HepG2 (cell line): ENCODE measurements around the gene DHX16. TPM values are rescaled to one million over a fixed set of nuclear protein-coding genes. Genes with fewer than 3 reads are reported as not detected.

Experiments
- BORCS8-MEF2B ChIP-seq: sonication (generic); formaldehyde crosslinking; IDR thresholded peaks from 2 replicates; pipeline ENCODE4 v1.8.0; 2022; ENCODE audit warnings: mild to moderate bottlenecking, missing genetic modification reagents
- CBX1 ChIP-seq: IDR thresholded peaks from one replicate; pipeline ENCODE4 v1.6.1; 2016; ENCODE audit warnings: antibody characterized with exemption, low read depth
- IRF2 ChIP-seq: IDR thresholded peaks from 2 replicates; pipeline ENCODE4 v1.6.1; 2018; ENCODE audit warnings: missing genetic modification reagents, missing compliant biosample characterization
- JUN ChIP-seq: sonication (generic); formaldehyde crosslinking; IDR thresholded peaks from 2 replicates; pipeline ENCODE4 v1.4.0; 2020; ENCODE audit warnings: mild to moderate bottlenecking, missing genetic modification reagents
- NFYC ChIP-seq: IDR thresholded peaks from 2 replicates; pipeline ENCODE4 v1.6.1; 2016; ENCODE audit warnings: missing genetic modification reagents, missing compliant biosample characterization
- NR1H2 ChIP-seq: sonication (generic); formaldehyde crosslinking; IDR thresholded peaks from 2 replicates; pipeline ENCODE4 v1.8.1; 2022; ENCODE audit warnings: low read depth, missing genetic modification reagents, borderline replicate concordance
- PHF8 ChIP-seq: sonication (generic); formaldehyde crosslinking; IDR thresholded peaks from 2 replicates; pipeline ENCODE4 v1.5.0; 2020; ENCODE audit warnings: missing genetic modification reagents
- POLR2AphosphoS5 ChIP-seq: IDR thresholded peaks from 2 replicates; pipeline ENCODE4 v1.6.1; 2012; ENCODE audit warnings: low read depth, low read length
- SMAD3 ChIP-seq: sonication (generic); formaldehyde crosslinking; IDR thresholded peaks from 2 replicates; pipeline ENCODE4 v1.4.0; 2020; ENCODE audit warnings: missing genetic modification reagents
- TBP ChIP-seq: sonication (generic); formaldehyde crosslinking; IDR thresholded peaks from 2 replicates; pipeline ENCODE4 v1.5.0; 2020; ENCODE audit warnings: missing genetic modification reagents
- TCF7L2 ChIP-seq: IDR thresholded peaks from 2 replicates; pipeline ENCODE4 v1.6.1; 2011; ENCODE audit warnings: mild to moderate bottlenecking, low read depth, low read length, moderate library complexity
- TMF1 ChIP-seq: sonication (generic); formaldehyde crosslinking; IDR thresholded peaks from 2 replicates; pipeline ENCODE4 v1.8.1; 2022; ENCODE audit warnings: low read depth, missing genetic modification reagents
- ZNF124 ChIP-seq: sonication (generic); formaldehyde crosslinking; IDR thresholded peaks from 2 replicates; pipeline ENCODE4 v1.4.0; 2020; ENCODE audit warnings: missing genetic modification reagents
- ZNF256 ChIP-seq: sonication (generic); formaldehyde crosslinking; conservative IDR thresholded peaks from 2 replicates; pipeline ENCODE4 v1.4.0; 2020; ENCODE audit warnings: missing genetic modification reagents
- ZNF577 ChIP-seq: sonication (generic); formaldehyde crosslinking; IDR thresholded peaks from 2 replicates; pipeline ENCODE4 v1.4.0; 2020; ENCODE audit warnings: mild to moderate bottlenecking, low read depth, missing genetic modification reagents, borderline replicate concordance
- ZNF879 ChIP-seq: sonication (generic); formaldehyde crosslinking; IDR thresholded peaks from 2 replicates; pipeline ENCODE4 v1.8.1; 2023; ENCODE audit warnings: missing genetic modification reagents
- polyA plus RNA-seq, 8 experiments: library from polyadenylated mRNA; depleted of rRNA in 3 of 8; stranded (reverse) in 7 of 8; unstranded in 1 of 8; fragments of >200 nt; fragmentation: Illumina TruSeq in 4 of 8; extraction: Trizol in 4 of 8; gene quantifications; 2 replicates each; pipeline versions ENCODE4 v1.2.1 to v1.2.3, GENCODE V29; 2011 to 2016; ENCODE audit warnings: low read depth in 4 of 8, missing spikeins in 1 of 8, mixed read lengths in 1 of 8; ENCODE audit not compliant: insufficient read depth in 1 of 8
- total RNA-seq, 5 experiments: library from RNA; depleted of rRNA; stranded (reverse); fragments of >200 nt; fragmentation: Illumina TruSeq; extraction: Trizol; gene quantifications; 2 replicates each; pipeline ENCODE4 v1.2.3, GENCODE V29; 2016; ENCODE audit warnings: low read depth in 1 of 5
- TF ChIP-seq, protein P1 (sequence below): IDR thresholded peaks from 2 replicates; pipeline ENCODE4 v1.6.1; 2016; ENCODE audit warnings: control low read depth
- TF ChIP-seq, protein P2 (sequence below): sonication (generic); formaldehyde crosslinking; IDR thresholded peaks from 2 replicates; pipeline ENCODE4 v1.4.0; 2020; ENCODE audit warnings: missing genetic modification reagents, low read depth, mild to moderate bottlenecking, borderline replicate concordance
- TF ChIP-seq, protein P3 (sequence below): sonication (generic); formaldehyde crosslinking; IDR thresholded peaks from 2 replicates; pipeline ENCODE4 v1.4.0; 2020; ENCODE audit warnings: missing genetic modification reagents, borderline replicate concordance
- TF ChIP-seq, protein P4 (sequence below): sonication (generic); formaldehyde crosslinking; IDR thresholded peaks from 2 replicates; pipeline ENCODE4 v1.8.1; 2023; ENCODE audit warnings: missing genetic modification reagents, inconsistent platforms, borderline replicate concordance
- TF ChIP-seq, protein P5 (sequence below): sonication (generic); formaldehyde crosslinking; IDR thresholded peaks from 2 replicates; pipeline ENCODE4 v1.4.0; 2020; ENCODE audit warnings: missing genetic modification reagents
- TF ChIP-seq, protein P6 (sequence below): IDR thresholded peaks from 2 replicates; pipeline ENCODE4 v1.6.1; 2016
- TF ChIP-seq, protein P7 (sequence below): sonication (generic); formaldehyde crosslinking; IDR thresholded peaks from 2 replicates; pipeline ENCODE4 v1.5.1; 2020; ENCODE audit warnings: missing genetic modification reagents, mild to moderate bottlenecking, borderline replicate concordance

Gene DHX16
- total and polyA plus RNA-seq, 2 of the 13 experiments (the other 11 are each of a cell fraction or from before 2014, with no cell fraction given), result 57.0 to 58.5 TPM

DNA sequence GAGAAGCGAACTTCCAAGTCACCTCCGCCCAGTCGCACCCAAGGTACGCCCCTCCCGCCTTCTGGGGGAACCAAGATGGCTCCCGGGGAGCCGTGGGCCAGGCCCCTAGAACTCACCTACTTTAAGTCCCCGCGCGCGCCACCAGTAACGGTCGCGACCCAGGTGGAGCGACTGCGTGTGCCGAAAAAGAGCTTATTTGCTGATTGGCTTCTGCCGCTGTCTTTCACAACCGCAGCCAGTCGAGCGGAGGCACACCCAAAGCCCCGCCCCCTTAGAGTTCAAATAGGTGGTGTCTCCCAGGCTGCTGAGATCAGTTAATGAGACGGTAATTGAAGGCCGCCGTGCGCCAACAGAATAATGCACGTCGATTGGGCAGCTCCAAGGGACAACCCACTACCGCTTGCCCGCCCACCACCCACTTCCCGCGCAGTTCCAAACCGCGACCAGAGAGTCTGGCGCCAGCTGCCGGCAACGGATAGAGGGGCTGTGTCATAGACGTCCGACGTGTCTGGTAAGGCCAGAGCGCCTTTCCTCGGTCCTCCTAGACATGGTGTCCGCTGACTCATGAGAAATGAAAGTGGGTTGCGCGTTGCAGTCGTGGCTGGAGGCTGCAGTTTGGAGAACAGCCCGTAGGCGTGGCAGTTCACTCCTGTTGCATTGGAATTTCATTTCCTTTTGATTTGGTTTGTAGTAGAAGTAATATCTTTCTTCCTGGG lies 44.5 kb upstream of the DHX16 start, which contains the start of gene MDC1 (continued):
- TF ChIP-seq NR1H2 (CRISPR knock-in tag) (no peak; the same call in 1 of the 2 replicates), ZNF124 (CRISPR knock-in tag) (peak; percentile 68), ZNF879 (CRISPR knock-in tag) (no peak), TMF1 (CRISPR knock-in tag) (peak; percentile 99), IRF2 (CRISPR knock-in tag) (peak; percentile 99), ZNF577 (CRISPR knock-in tag) (0 out of 2 replicates have a peak, but pooled peaks have one; percentile 8), SMAD3 (peak; percentile 96; the same call in 1 of the 2 replicates), NFYC (CRISPR knock-in tag) (peak; percentile 96), ZNF256 (CRISPR knock-in tag) (0 out of 2 replicates have a peak, but pooled peaks have one; percentile 20), TCF7L2 (no peak), JUN (CRISPR knock-in tag) (peak; percentile 91), PHF8 (CRISPR knock-in tag) (peak; percentile 85), POLR2AphosphoS5 (peak; percentile 91), BORCS8-MEF2B (CRISPR knock-in tag) (peak; percentile 98), CBX1 (peak; percentile 65), TBP (CRISPR knock-in tag) (peak; percentile 65; the same call in 1 of the 2 replicates)
- TF ChIP-seq, protein P1, sequence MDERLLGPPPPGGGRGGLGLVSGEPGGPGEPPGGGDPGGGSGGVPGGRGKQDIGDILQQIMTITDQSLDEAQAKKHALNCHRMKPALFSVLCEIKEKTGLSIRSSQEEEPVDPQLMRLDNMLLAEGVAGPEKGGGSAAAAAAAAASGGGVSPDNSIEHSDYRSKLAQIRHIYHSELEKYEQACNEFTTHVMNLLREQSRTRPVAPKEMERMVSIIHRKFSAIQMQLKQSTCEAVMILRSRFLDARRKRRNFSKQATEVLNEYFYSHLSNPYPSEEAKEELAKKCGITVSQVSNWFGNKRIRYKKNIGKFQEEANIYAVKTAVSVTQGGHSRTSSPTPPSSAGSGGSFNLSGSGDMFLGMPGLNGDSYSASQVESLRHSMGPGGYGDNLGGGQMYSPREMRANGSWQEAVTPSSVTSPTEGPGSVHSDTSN (CRISPR knock-in tag), result peak; percentile 96
- TF ChIP-seq, protein P2, sequence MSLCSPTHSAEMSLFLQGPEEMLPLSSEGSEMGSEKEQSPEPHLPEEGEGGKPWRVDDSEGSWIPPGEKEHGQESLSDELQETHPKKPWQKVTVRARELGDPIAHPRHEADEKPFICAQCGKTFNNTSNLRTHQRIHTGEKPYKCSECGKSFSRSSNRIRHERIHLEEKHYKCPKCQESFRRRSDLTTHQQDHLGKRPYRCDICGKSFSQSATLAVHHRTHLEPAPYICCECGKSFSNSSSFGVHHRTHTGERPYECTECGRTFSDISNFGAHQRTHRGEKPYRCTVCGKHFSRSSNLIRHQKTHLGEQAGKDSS (CRISPR knock-in tag), result peak; percentile 95; the same call in 1 of the 2 replicates
- TF ChIP-seq, protein P3, sequence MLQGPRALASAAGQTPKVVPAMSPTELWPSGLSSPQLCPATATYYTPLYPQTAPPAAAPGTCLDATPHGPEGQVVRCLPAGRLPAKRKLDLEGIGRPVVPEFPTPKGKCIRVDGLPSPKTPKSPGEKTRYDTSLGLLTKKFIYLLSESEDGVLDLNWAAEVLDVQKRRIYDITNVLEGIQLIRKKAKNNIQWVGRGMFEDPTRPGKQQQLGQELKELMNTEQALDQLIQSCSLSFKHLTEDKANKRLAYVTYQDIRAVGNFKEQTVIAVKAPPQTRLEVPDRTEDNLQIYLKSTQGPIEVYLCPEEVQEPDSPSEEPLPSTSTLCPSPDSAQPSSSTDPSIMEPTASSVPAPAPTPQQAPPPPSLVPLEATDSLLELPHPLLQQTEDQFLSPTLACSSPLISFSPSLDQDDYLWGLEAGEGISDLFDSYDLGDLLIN, result peak; percentile 99; the same call in 1 of the 2 replicates
- TF ChIP-seq, protein P4, sequence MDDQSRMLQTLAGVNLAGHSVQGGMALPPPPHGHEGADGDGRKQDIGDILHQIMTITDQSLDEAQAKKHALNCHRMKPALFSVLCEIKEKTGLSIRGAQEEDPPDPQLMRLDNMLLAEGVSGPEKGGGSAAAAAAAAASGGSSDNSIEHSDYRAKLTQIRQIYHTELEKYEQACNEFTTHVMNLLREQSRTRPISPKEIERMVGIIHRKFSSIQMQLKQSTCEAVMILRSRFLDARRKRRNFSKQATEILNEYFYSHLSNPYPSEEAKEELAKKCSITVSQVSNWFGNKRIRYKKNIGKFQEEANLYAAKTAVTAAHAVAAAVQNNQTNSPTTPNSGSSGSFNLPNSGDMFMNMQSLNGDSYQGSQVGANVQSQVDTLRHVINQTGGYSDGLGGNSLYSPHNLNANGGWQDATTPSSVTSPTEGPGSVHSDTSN (CRISPR knock-in tag), result peak; percentile 91; the same call in 1 of the 2 replicates
- TF ChIP-seq, protein P5, sequence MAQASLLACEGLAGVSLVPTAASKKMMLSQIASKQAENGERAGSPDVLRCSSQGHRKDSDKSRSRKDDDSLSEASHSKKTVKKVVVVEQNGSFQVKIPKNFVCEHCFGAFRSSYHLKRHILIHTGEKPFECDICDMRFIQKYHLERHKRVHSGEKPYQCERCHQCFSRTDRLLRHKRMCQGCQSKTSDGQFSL (CRISPR knock-in tag), result no peak
- TF ChIP-seq, protein P6, sequence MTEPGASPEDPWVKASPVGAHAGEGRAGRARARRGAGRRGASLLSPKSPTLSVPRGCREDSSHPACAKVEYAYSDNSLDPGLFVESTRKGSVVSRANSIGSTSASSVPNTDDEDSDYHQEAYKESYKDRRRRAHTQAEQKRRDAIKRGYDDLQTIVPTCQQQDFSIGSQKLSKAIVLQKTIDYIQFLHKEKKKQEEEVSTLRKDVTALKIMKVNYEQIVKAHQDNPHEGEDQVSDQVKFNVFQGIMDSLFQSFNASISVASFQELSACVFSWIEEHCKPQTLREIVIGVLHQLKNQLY (CRISPR knock-in tag), result peak; percentile 72
- TF ChIP-seq, protein P7, sequence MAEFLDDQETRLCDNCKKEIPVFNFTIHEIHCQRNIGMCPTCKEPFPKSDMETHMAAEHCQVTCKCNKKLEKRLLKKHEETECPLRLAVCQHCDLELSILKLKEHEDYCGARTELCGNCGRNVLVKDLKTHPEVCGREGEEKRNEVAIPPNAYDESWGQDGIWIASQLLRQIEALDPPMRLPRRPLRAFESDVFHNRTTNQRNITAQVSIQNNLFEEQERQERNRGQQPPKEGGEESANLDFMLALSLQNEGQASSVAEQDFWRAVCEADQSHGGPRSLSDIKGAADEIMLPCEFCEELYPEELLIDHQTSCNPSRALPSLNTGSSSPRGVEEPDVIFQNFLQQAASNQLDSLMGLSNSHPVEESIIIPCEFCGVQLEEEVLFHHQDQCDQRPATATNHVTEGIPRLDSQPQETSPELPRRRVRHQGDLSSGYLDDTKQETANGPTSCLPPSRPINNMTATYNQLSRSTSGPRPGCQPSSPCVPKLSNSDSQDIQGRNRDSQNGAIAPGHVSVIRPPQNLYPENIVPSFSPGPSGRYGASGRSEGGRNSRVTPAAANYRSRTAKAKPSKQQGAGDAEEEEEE (CRISPR knock-in tag), result no peak; the same call in 1 of the 2 replicates
